GM10248 (cell line): ENCODE results near the gene MVD.

Experiments used
- CTCF ChIA-PET: fragments of 300-600 bp; sonication (Branson Sonifier 250); formaldehyde crosslinking; extraction: SDS; loops from one replicate; lab custom pipeline; 2021; ENCODE audit warnings: antibody characterized with exemption; lab: Yijun Ruan, JAX
- POLR2A ChIA-PET: fragments of 350-650 bp; sonication (Branson Sonifier 250); formaldehyde crosslinking; extraction: SDS; loops from one replicate; lab custom pipeline; 2020; ENCODE audit warnings: antibody characterized with exemption; lab: Yijun Ruan, JAX
- DNase-seq: peaks from one replicate; pipeline ENCODE4 v3.0.0; 2012; ENCODE audit errors: extremely low spot score
- TF ChIP-seq, protein P1 (sequence below): IDR thresholded peaks from 2 replicates; pipeline ENCODE4 v1.5.1; 2012; ENCODE audit warnings: mild to moderate bottlenecking, low read depth; ENCODE audit errors: extremely low read depth, missing control alignments, control extremely low read depth

Gene MVD

DNA sequence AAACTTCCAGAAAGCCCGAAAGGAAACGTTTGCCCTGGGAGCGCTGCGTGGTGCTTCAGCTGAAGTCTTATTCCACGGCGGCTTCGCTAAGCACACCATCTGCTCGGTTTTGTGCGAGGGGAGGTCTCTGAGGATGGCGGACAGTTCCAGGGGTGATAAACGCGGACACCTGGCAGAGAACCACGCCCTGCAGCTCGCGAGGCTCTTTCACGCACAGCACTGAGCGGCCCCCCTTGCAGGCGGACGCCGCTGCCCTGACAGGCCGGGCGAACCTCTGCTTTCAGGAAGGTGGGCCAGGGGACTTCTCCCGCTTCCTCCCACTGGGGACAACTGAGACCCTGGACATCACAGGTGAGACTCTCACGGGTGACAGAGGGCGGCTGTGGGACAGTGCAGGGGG lies 3.7 kb downstream of the MVD start:
- ChIA-PET CTCF (interaction anchor here (1.6 kb wide), 1 partner anchor 14 kb away, joined by 5 read pairs; no protein-coding TSS in a partner anchor), POLR2A (no interaction called here)
- TF ChIP-seq, protein P1, sequence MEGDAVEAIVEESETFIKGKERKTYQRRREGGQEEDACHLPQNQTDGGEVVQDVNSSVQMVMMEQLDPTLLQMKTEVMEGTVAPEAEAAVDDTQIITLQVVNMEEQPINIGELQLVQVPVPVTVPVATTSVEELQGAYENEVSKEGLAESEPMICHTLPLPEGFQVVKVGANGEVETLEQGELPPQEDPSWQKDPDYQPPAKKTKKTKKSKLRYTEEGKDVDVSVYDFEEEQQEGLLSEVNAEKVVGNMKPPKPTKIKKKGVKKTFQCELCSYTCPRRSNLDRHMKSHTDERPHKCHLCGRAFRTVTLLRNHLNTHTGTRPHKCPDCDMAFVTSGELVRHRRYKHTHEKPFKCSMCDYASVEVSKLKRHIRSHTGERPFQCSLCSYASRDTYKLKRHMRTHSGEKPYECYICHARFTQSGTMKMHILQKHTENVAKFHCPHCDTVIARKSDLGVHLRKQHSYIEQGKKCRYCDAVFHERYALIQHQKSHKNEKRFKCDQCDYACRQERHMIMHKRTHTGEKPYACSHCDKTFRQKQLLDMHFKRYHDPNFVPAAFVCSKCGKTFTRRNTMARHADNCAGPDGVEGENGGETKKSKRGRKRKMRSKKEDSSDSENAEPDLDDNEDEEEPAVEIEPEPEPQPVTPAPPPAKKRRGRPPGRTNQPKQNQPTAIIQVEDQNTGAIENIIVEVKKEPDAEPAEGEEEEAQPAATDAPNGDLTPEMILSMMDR: no peak
- DNase-seq: no peak

DNA sequence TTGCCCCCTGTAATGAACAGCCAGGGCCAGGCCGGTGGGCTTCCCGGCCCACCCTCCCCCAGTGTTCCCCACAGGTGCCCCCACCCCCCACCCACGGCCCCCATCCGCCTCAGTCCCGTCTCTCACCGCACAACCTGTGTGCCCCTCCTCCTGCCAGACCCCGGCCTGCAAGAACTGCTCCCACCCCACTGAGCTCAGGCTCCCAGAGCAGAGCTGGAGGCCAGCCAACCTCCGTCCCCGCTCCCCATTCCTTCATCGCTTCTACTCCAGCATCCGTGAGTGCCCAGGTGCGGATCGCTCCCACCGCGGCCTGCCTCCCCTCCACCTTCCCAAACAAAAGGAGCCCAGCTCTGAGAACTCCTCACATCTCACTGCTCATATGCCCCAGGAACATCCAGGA lies 4.2 kb downstream of the MVD start:
- POLR2A ChIA-PET: no interaction called here
- TF ChIP-seq, protein P1: no peak
- no peak for DNase-seq
- CTCF ChIA-PET: interaction anchor here (1.6 kb wide), 1 partner anchor 14 kb away, joined by 5 read pairs; no protein-coding TSS in a partner anchor

DNA sequence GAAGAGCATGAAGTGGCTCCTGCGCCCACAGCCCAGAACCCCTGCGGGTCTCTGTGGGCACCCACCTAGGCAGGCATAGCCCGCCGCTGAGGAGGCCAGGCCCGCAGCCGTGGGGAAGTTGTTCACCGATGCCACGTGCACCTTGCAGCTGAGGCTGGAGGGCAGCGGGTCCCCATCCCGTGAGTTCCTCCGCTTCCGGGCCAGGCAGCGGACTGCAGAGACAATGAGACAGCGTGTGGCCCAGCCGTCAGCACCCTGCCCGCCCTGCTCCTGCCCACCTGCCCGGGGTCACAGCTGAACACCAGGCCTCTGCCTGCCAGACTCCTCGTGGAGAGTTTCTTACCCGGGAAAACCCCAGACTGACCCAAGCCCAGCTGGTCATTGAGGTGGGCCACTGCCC lies 5.5 kb downstream of the MVD start:
- DNase-seq: no peak
- ChIA-PET CTCF (interaction anchor here (1.3 to 1.6 kb wide), 2 partner anchors 15 to 23 kb away, joined by 3 to 5 read pairs; no protein-coding TSS in a partner anchor), POLR2A (interaction anchor here (0.6 kb wide), 1 partner anchor 22 kb away, joined by 4 read pairs; no protein-coding TSS in a partner anchor)
- TF ChIP-seq, protein P1: no peak

DNA sequence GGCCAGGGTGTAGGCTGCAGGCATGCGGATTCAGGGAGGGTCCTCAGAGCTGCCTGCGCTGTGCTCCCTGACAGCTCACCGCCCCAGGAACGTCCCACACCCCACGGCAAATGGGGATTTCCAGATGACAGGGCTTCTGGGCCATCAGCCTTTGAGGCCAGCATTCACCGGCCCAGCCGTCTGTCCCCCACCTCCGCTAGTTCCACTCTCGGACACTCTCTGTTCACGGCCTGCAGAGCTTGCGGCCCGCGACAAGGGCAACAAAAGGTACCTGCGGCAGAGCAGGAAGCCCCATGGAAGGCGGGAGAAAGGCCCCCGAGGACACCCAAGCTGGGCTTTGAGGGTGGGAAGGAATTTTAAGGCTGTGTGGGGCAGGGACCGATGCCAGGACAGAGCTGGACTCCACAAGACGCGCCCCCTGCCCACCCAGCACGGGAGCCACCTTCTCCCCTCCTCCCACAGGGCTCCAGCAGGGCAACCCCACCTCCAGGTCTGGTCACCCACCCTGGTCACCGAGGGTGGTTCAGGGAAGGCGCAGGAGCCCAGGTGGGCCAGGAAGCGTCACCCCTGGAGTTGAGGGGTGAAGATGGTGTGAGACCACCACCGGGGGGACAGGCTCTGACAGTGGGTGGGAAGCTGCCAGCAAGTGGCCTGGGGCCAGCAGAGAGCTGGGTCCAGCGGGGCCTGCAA lies 6.5 kb downstream of the MVD start:
- ChIA-PET CTCF (no interaction called here), POLR2A (no interaction called here)
- TF ChIP-seq, protein P1: no peak
- DNase-seq: no peak

DNA sequence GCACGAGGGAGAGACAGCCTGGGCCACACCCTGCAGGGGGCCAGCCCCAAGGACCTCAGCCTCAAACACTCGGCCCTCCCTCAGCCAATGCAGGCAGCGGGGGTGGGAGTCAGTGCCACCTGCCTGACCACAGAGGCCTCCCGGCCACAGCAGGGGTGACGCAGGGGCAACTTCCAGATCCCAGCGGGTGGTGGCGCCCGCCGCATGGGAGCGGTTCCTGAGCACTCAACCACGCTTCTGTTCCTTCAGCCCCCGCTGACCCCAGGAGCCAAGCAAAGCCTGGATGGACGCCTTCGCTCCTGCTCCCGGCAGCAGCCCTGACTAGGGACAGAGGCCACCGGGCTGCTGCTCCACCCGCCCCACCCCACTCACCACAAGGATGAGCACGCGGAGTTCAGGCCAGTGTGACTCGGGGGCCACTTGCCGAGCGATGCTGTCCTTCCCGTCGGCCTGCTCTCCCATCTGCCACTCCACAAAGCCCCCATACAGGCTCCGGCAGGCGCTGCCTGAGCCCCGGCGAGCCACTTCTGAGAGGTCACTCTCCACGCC lies 7.1 kb downstream of the MVD start:
- TF ChIP-seq, protein P1: no peak
- no peak for DNase-seq
- ChIA-PET POLR2A (no interaction called here), CTCF (no interaction called here)

DNA sequence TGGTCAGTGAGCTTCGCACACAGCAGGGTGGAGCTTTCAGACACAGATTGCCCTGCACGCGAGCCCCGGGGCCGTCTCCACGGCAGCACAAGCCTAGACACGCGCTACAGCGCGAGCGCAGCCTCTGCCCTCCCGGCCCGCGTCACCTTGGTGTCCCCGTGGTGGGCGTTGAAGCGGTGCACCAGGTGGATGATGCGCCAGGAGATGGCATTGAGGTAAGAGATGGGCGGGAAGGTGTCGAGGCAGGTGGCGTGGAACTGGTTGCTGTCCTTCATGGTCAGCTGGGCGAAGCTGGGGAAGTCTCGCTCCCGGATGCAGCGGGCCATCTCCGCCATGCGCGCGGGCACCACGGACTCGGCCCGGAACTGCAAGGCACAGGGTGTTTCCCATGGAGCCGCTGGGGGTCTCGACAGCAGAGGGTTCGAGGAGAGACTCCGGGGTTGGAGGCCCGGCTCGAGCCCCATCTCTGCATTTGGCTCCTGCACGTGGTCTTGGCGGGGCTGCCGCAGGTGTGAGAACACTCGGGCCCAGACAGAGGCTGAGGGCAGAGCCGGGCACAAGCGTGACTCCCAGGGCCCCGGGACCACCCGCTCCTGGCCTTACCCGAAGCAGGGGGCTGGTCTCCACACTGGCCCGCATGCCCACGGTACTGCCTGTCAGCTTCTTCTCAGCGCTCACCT lies 7.7 kb downstream of the MVD start:
- ChIA-PET POLR2A (no interaction called here), CTCF (no interaction called here)
- TF ChIP-seq, protein P1: no peak
- DNase-seq: no peak
